Activated T-cell treated with anti-CD3 and anti-CD28 coated beads for 4 hours (primary cell): ENCODE data around the gene CDC42BPG.
"Not testable (repeated sequence)": the region's sequence is repeated elsewhere in the genome, so short reads cannot be mapped to it uniquely, and the experiment has no call there.

Experiments used
- DNase-seq: peaks from one replicate; pipeline ENCODE4 v3.0.0-alpha.2; 2020

The CDC42BPG gene

DNA sequence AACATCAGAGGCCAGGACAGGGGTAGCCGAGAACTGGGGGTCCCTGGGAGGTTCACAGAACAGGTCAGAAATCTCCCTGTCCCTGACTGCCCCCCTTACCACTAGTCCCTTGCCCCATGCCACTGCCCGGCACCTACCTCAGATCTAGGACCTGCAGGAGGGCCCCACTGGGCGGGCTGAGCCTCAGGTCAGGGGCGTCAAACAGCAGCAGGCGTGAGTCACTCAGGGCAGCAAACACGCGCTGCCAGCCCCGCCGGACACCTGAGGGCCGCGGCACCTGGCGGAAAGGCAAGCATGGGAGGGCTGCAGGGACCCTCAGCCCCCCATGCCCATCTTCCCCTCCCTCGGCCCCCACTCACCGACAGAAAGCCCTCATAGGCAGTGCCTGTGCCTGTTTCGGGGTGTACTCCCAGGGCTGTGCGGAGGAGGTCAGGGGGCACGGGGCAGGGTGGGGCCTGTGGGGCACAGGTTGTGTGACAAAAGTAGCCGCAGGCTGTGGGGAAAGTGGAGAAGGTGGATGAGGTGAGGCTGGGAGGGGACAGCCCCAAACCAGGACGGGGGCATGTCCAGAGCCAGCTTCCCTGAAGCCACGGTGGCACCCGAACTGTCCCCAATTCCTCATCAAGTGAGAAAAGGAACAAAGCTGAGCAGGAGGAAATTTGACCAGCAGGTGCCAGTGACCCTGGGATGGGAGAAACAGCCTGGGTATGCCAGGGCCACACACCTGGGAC lies 11.8 kb downstream of the CDC42BPG start:
- DNase-seq = no peak

- no peak for DNase-seq
These were observed 13.0 kb downstream of the CDC42BPG start for GRCh38 chr11:64831411-64831891.

DNA sequence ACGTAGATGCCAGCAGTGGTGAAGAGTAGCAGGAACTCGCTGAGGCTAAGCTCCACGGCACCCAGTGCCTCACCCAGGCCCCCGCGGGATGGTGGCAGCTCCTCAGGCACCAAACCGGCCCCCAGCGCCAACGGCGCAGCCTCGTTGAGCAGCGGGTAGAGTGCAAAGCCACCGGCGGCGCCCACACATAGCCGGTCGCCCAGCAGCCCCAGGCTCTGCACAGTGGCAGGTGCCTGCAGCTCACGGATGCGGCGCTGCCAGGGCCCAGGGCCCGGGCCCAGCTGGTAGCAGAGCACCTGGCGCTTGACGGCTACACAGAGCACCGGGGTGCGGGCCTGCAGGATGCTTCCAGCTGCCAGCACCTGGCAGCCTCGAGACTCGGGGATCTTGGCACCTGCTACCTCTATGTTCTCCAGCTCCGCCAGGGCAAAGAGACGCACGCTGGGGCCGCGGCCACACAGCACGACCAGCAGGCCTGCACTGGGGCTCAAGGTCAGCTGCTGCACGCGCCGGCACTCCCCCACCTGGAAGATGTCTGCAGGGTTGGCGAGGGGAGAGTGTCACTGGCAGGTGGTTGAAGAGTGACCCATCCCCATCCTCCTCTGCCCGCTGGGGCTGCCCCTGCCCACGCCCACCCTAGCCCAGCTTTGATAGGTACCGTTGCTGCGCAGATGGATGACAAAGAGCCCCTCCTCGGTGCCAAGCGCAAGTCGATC lies 14.8 kb downstream of the CDC42BPG start:
- DNase-seq = no peak

- no peak for DNase-seq
These were observed 17.0 kb downstream of the CDC42BPG start for GRCh38 chr11:64827451-64827839.

GRCh38 chr11:64826578-64827450 lies 17.6 kb downstream of the CDC42BPG start:
- no peak for DNase-seq

DNA sequence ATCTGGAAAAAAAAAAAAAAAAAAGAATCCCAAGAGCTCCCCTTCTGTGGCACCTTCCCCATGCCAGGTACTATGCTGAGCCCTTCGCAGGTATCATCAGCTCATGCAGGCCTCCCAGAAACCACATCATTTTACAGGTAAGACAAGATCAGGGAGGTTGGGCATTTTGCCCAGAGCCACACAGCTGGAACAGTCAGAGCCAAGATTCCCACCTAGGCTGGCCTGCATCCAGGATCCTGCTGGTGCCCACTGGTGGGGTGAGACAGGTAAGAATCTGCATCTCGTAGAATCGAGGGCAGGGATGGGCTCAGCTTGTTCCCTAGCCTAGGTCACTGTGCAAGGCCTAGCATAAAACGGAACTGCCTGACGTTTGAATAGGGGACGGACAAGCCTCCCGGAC lies 18.4 kb downstream of the CDC42BPG start:
- DNase-seq = no peak

DNA sequence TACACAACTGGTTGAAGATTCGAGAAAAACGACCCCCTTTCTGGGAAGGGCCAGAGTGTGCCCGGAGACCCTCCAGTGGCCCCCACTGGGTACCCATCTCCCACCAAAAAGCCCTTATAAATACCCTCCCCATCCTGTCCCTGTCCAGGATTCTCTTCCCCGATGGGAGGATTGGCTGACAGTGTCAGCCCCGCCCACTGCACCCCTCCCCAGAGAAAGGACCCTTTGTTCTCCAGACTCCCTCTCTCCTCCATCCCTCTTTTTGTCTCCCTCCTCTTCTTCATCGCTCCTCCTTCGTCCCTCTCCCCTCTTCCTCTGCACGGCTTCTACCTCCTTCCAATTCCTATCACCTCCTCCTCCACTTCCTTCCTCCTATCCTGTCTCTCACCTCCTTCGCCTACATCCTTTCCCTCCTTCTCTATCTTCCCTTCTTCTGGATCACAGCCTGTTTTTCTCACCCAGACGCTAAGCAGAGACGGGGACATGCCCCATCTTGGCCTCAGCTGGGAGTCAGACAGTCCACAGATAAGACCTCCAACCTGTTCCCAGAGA lies 20.8 kb downstream of the CDC42BPG start:
- no peak for DNase-seq

DNA sequence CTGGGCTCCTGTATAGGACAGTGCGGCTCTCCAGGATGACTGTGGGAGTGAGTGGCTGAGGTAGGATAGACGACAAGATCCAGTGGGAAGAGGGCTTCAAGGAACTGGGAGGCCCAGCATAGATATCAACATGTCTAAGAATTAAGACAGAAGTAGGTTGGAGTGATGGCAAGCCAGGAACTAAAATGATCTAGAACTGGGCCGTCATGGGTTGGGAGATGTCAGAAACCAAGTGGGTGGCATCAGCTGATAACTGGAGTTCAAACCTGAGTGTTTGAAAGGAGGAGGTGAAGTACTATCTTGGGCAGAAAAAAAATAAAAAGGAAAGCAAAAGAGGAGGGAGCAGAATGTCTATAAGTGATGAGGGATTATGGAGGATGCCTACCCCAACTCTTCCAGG lies 27.0 kb downstream of the CDC42BPG start:
- DNase-seq = no peak

DNA sequence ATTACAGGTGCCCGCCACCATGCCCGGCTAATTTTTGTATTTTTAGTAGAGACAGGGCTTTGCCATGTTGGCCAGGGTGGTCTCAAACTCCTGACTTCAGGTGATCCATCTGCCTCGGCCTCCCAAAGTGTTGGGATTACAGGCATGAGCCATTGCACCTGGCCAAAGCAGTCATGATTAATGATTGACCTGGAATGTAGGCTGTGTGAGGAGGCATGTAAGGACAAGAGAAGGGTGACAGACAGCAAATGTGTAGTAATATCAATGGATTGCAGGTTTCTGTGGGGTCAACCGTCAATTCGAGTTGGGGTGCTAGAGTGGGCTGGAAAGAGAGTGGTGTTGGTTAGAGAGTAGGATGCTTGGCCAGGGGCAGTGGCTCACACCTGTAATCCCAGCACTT lies 29.0 kb downstream of the CDC42BPG start:
- DNase-seq = not testable (repeated sequence)

GRCh38 chr11:64814712-64815187 lies 29.7 kb downstream of the CDC42BPG start:
- DNase-seq = no peak

GRCh38 chr11:64813826-64814225 lies 30.6 kb downstream of the CDC42BPG start:
- no peak for DNase-seq

DNA sequence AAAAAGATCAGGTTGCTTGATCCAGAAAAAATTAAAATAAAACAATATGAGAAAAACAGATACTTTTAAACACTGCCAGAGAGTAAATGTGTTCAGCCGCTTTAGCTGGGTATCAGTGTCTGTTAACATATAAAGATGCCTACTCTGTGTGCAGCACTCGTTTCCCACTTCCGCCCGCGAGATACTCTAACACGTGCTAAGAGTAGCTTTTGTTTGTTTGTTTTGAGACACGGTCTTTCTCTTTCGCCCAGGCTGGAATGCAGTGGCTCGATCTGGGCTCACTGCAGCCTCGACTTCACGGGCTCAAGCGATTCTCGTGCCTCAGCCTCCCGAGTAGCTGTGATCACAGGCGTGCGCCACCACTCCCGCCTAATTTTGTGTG lies 33.6 kb downstream of the CDC42BPG start:
- no peak for DNase-seq

DNA sequence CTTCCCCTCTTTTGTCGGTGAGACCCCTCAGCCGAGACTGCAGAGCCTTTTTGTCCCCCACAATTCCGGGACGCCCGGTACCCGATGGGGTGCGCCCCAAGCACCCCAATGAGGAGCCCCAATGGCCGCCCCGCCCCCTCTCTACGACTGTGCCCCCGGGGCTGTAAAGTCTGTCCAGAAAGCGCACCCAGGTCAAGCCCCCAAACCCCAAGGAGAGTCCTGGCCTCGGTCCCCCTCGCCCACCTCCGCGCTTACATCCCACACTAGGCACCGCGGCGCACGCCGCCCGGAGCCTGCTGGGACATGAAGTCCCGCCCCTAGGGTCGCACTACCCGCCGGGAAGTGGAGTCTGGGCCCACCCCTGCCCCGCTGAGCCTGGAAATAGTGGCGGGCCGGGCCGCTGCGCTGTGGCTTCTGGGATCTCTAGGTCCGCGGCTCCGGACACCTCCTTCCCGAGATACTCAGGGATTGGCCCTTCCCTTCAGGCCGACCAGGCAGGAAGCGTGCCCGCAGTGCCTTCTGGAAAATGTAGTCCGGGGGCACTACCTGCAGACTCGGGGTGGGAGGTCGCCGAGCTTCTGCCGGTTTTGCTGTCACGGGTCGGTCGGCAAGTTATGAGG lies 34.1 kb downstream of the CDC42BPG start, which contains the start of gene MEN1:
TSS of gene MEN1 (minus strand) at position 281 of the 620 bp plus-strand sequence. CDS start 442 bp downstream, outside the sequence.
- DNase-seq = peak; percentile 60

DNA sequence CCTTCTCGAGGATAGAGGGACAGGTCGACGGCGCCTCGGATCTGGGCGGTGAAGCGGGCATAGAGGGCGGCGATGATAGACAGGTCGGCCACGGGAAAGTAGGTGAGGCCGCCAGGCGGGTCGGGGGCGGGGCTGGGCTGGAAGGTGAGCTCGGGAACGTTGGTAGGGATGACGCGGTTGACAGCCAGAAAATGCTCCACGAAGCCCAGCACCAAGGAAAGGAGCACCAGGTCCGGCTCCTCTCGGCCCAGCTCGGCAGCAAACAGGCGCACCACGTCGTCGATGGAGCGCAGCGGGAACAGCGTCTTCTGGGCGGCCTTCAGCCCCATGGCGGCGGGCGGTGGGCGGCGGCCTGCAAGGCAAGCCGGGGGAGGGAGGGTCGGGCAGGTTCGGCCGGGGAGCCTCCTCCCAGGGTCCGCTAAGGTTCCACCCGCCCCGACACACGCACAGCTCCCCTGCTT lies 34.6 kb downstream of the CDC42BPG start:
- no peak for DNase-seq

DNA sequence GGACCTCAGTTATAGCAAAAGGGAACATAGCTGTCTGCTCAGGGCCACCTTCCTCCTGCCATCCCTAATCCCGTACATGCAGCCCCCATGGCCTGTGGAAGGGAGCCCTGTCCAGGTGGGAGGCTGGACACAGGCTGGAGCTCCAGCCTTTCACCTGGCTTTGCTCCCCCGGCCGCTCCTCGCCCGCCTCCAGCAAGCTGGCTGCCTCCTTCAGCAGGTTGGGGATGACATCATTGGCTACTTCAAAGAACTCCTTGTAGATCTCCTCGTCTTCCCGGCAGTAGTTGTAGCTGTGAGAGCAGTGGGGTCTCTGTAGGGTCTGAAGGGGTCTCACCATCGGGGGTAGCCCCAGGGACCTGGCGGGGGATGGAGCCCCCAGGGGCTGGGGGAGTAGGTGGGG lies 39.0 kb downstream of the CDC42BPG start:
- no peak for DNase-seq

DNA sequence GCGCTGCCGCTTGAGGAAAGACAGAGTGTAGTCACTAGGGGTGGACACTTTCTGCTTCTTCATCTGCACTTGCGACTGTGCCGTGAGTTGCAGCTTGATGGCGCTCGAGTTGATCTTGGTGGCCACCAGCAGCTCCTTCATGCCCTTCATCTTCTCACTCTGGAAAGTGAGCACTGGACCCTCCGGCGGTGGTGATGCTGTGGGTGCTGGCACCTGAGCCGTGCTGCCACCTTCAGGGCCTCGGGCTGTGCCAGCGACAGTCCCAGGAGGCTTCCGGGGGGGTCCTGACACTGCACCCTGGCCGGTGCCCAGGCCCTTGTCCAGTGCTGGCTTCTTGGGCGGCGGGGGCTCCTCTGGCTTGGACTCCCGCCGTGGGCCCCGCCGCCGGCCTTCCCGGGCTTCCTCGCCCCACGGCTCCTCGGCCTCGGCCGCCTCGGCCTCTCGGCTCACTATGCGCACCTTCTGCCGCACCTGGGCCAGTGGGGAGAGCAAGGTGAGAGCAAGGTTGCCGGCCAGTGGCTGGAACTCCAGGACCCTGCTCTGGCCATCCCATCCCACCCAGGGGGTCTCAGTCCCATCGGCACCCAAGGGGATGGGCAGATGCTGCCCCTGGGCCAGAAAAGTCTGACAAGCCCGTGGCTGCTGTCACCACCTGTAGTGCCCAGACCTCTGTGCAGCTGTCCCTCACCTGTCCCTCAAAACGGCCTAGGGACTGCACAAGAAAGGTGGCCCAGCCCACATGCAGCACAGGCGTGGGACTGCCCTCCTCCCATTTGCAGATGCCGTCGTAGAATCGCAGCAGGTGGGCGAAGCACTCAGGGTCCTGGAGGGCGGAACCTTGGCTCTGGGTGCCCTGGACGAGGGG lies 39.9 kb downstream of the CDC42BPG start:
- DNase-seq = no peak

- no peak for DNase-seq
These were observed 40.6 kb downstream of the CDC42BPG start for GRCh38 chr11:64803846-64804345.

- DNase-seq = peak; percentile 80
These were observed 41.2 kb downstream of the CDC42BPG start, which contains the start of gene MAP4K2 for GRCh38 chr11:64803158-64803845. Gene MAP4K2 (minus strand): TSS chr11:64803214. CDS start chr11:64803149, 65 bp downstream.

GRCh38 chr11:64802370-64803157 lies 41.9 kb downstream of the CDC42BPG start:
- no peak for DNase-seq
